Pancreas (tissue), 10 donors: ENCODE measurements around the gene WDR49. TPM values are rescaled to one million over a fixed set of nuclear protein-coding genes. Genes with fewer than 3 reads are reported as not detected.
A peak's percentile ranks its signal among the peaks of the same experiment; 100 is the strongest.

Experiments
- ATAC-seq, 4 donors: fragments of 200-7000 bp; cut with Tn5 transposase; one replicate each; pipeline versions ENCODE4 v1.8.0 to v1.9.1; 2020; ENCODE audit warnings: mild to moderate bottlenecking in 4 of 4, moderate library complexity in 4 of 4
- DNase-seq, 6 donors: peaks; one replicate each; pipeline ENCODE4 v3.0.0-alpha.2; 2020
- FAIRE-seq: peaks from 2 replicates; lab custom pipeline; 2012; peaks lifted over from hg19 to GRCh38; lab: Jason Lieb, UNC
- H3K27ac ChIP-seq, 4 donors: fragments of 200-600 bp; sonication (generic); 1 replicate in 3 of 4; 2 replicates in 1 of 4; pipeline versions ENCODE4 v1.5.0 to v1.8.0; 2020
- H3K27me3 ChIP-seq, 4 donors: fragments of 200-600 bp; one replicate each; pipeline ENCODE4 v1.8.0; 2021
- H3K36me3 ChIP-seq, 3 donors: fragments of 200-600 bp; sonication (generic) in 1 of 3; one replicate each; pipeline versions ENCODE4 v1.5.0 to v1.8.0; 2020 to 2021
- H3K4me1 ChIP-seq, 3 donors: fragments of 200-600 bp; one replicate each; pipeline ENCODE4 v1.8.0; 2021
- H3K4me3 ChIP-seq, 4 donors: fragments of 200-600 bp; sonication (generic) in 2 of 4; one replicate each; pipeline versions ENCODE4 v1.5.0 to v1.8.0; 2020 to 2021
- H3K9me3 ChIP-seq, 4 donors: fragments of 200-600 bp; one replicate each; pipeline ENCODE4 v1.8.0; 2021
- CTCF ChIP-seq, 4 donors: fragments of 200-600 bp; sonication (generic) in 3 of 4; IDR thresholded peaks; one replicate each; pipeline versions ENCODE4 v1.5.0 to v1.8.0; 2021; ENCODE audit warnings: antibody characterized with exemption in 4 of 4
- WGBS, 2 donors: extraction: QIAGEN DNeasy Blood & Tissue Kit; methylation state at CpG; one replicate each; pipeline ENCODE4 v1.1.7; 2013; 5-methylcytosine and 5-hydroxymethylcytosine counted together
- intact Hi-C, 3 donors: fragments of 100-400 bp; cut with DNase I; formaldehyde crosslinking; loops; one replicate each; pipeline versions ENCODE4 v1.11.1 to v1.14.2; 2022
- polyA plus RNA-seq, 2 donors: library from polyadenylated mRNA; stranded (reverse); fragments of 200-250 nt; gene quantifications; one replicate each; pipeline ENCODE4 v1.2.3, GENCODE V29; 2013
- total RNA-seq, 6 donors: library from RNA; stranded (reverse); fragmentation: NEBNext Ultra II Directional in 4 of 6; extraction: Animal tissue kit (Norgen Biotek cat#: 25700) in 4 of 6; gene quantifications; one replicate each; pipeline versions ENCODE4 v1.2.1 to v1.2.4, GENCODE V29; 2021 to 2023
- donor health status: healthy with polysubstance abuse.
- donor health status: DM: no; HTN: no; CAD: no; lungs with moderate emphysema.
- donor health status: DM: no; HTN: no; CAD: no.
- donor health status: control.
- donor health status: control.
- donor health status: Bipolar disorder and iron deficiency.
- donor health status: DM: yes; HTN: yes; CAD: no.
- donor health status: DM: no; HTN: no; CAD: no.
- donor health status: DM: no; HTN: no; CAD: no.
- donor health status: DM: yes; HTN: yes; CAD: no.

Gene WDR49
- total and polyA plus RNA-seq, 8 donors = 0.02 to 0.79 (median 0.44) TPM

- H3K4me1 ChIP-seq = no peaks in the 10 kb centered on the region
- WGBS, 2 donors = 94 to 96% methylated on average over 1 of the region's 1 CpG
These were observed 145.8 kb downstream of the WDR49 start for GRCh38 chr3:167507954-167508353.

GRCh38 chr3:167502401-167502800 lies 151.3 kb downstream of the WDR49 start:
- DNase-seq (no peak), ATAC-seq (no peak), FAIRE-seq (no peak)
- no peaks in the 10 kb centered on the region for H3K4me1 ChIP-seq
- no peak overlapping the region for H3K27ac ChIP-seq
- no peaks in the 10 kb centered on the region for H3K27me3 ChIP-seq
- intact Hi-C loops = no loop called here
- H3K4me3 ChIP-seq = no peak overlapping the region
- no peak for TF ChIP-seq CTCF (IDR thresholded peaks at IDR 0.05)
- 59 to 84% methylated on average over 2 of the region's 2 CpGs for WGBS, 2 donors
- no peaks in the 10 kb centered on the region for H3K36me3 ChIP-seq
- H3K9me3 ChIP-seq = no peaks in the 10 kb centered on the region

More at GRCh38 chr3:167507954-167508353, 145.8 kb downstream of the WDR49 start:
- H3K27me3 ChIP-seq = no peaks in the 10 kb centered on the region
- ATAC-seq = no peak
- no peak for FAIRE-seq
- intact Hi-C loops = no loop called here
- H3K36me3 ChIP-seq = no peaks in the 10 kb centered on the region
- DNase-seq = no peak
- no peaks in the 10 kb centered on the region for H3K9me3 ChIP-seq
- TF ChIP-seq CTCF (IDR thresholded peaks at IDR 0.05) = no peak
- H3K27ac ChIP-seq = no peak overlapping the region
- H3K4me3 ChIP-seq = no peak overlapping the region

- no peaks in the 10 kb centered on the region for H3K36me3 ChIP-seq
- WGBS, 2 donors = 89 to 92% methylated on average over 3 of the region's 3 CpGs
- no peak for DNase-seq
These were observed 151.8 kb downstream of the WDR49 start for GRCh38 chr3:167501941-167502340.

GRCh38 chr3:167497903-167498302 lies 155.8 kb downstream of the WDR49 start:
- no peak overlapping the region for H3K27ac ChIP-seq
- no peaks in the 10 kb centered on the region for H3K27me3 ChIP-seq
- H3K4me1 ChIP-seq = no peaks in the 10 kb centered on the region
- H3K9me3 ChIP-seq = no peaks in the 10 kb centered on the region
- ATAC-seq (no peak), FAIRE-seq (no peak), DNase-seq (no peak)
- TF ChIP-seq CTCF (IDR thresholded peaks at IDR 0.05) = no peak
- no peak overlapping the region for H3K4me3 ChIP-seq
- intact Hi-C loops = no loop called here
- 96 to 98% methylated on average over 7 of the region's 7 CpGs for whole genome bisulfite sequencing, 2 donors
- no peaks in the 10 kb centered on the region for H3K36me3 ChIP-seq

More at GRCh38 chr3:167501941-167502340, 151.8 kb downstream of the WDR49 start:
- no peak for TF ChIP-seq CTCF (IDR thresholded peaks at IDR 0.05)
- no peaks in the 10 kb centered on the region for H3K9me3 ChIP-seq
- no peak overlapping the region for H3K27ac ChIP-seq
- H3K27me3 ChIP-seq = no peaks in the 10 kb centered on the region
- no peak for FAIRE-seq
- no peaks in the 10 kb centered on the region for H3K4me1 ChIP-seq
- ATAC-seq = no peak
- intact Hi-C loops = no loop called here
- no peak overlapping the region for H3K4me3 ChIP-seq

- no peaks in the 10 kb centered on the region for H3K36me3 ChIP-seq
- FAIRE-seq = no peak
- H3K9me3 ChIP-seq = no peaks in the 10 kb centered on the region
- WGBS, 2 donors = 28 to 30% methylated on average over 3 of the region's 3 CpGs
- TF ChIP-seq CTCF (IDR thresholded peaks at IDR 0.05) = peak; percentile 17 to 49 (median 31)
- peaks cover 0 to 5% (median 0%) of the 10 kb centered on the region in 3 donors for H3K4me1 ChIP-seq
- intact Hi-C loops = no loop called here
- H3K27me3 ChIP-seq = no peaks in the 10 kb centered on the region
- no peak overlapping the region for H3K27ac ChIP-seq
- no peak overlapping the region for H3K4me3 ChIP-seq
- DNase-seq = peak in 3 of 6 donors; percentile 28 to 62 (median 30)
- ATAC-seq = peak; percentile 80 to 97 (median 92)
These were observed 160.5 kb downstream of the WDR49 start for GRCh38 chr3:167493244-167493643.
